ENCODE measurements around the gene SUSD1.
A peak's percentile ranks its signal among the peaks of the same experiment; 100 is the strongest.
"Not testable (repeated sequence)": the region's sequence is repeated elsewhere in the genome, so short reads cannot be mapped to it uniquely, and the experiment has no call there.

The SUSD1 gene

GRCh38 chr9:112174965-112175795 is at the start of gene SUSD1:
Gene SUSD1, minus strand, starts transcription at chr9:112175297. Its CDS starts 62 bp downstream, at chr9:112175235.
- peak; percentile 21 for DNase-seq (ENCODE audit: low read depth)

- DNase-seq (ENCODE audit: low read depth): no peak
Observed at GRCh38 chr9:112224401-112225289, 49.5 kb upstream of the SUSD1 start.

- DNase-seq (ENCODE audit: low read depth): no peak
Observed at GRCh38 chr9:112218908-112219307, 43.8 kb upstream of the SUSD1 start.

- no peak for DNase-seq (ENCODE audit: low read depth)
Observed at GRCh38 chr9:112212926-112213325, 37.8 kb upstream of the SUSD1 start.

GRCh38 chr9:112207451-112207850 is 32.4 kb upstream of the SUSD1 start:
- DNase-seq (ENCODE audit: low read depth): no peak

- no peak for DNase-seq (ENCODE audit: low read depth)
Observed at GRCh38 chr9:112203536-112203935, 28.4 kb upstream of the SUSD1 start.

- DNase-seq (ENCODE audit: low read depth): no peak
Observed at GRCh38 chr9:112200711-112201110, 25.6 kb upstream of the SUSD1 start.

GRCh38 chr9:112198646-112199045 is 23.5 kb upstream of the SUSD1 start:
- no peak for DNase-seq (ENCODE audit: low read depth)

GRCh38 chr9:112194969-112195431 is 19.9 kb upstream of the SUSD1 start:
- DNase-seq (ENCODE audit: low read depth): no peak

GRCh38 chr9:112193572-112194288 is 18.6 kb upstream of the SUSD1 start:
- DNase-seq (ENCODE audit: low read depth): no peak

GRCh38 chr9:112190320-112190719 is 15.2 kb upstream of the SUSD1 start:
- DNase-seq (ENCODE audit: low read depth): not testable (repeated sequence)

- DNase-seq (ENCODE audit: low read depth): no peak
Observed at GRCh38 chr9:112188884-112189283, 13.8 kb upstream of the SUSD1 start.

- no peak for DNase-seq (ENCODE audit: low read depth)
Observed at GRCh38 chr9:112187404-112187803, 12.3 kb upstream of the SUSD1 start.

- no peak for DNase-seq (ENCODE audit: low read depth)
Observed at GRCh38 chr9:112186695-112187094, 11.6 kb upstream of the SUSD1 start.

GRCh38 chr9:112184946-112185345 is 9.8 kb upstream of the SUSD1 start:
- no peak for DNase-seq (ENCODE audit: low read depth)

- no peak for DNase-seq (ENCODE audit: low read depth)
Observed at GRCh38 chr9:112184221-112184620, 9.1 kb upstream of the SUSD1 start.

GRCh38 chr9:112180387-112180881 is 5.3 kb upstream of the SUSD1 start:
- peak; percentile 38 for DNase-seq (ENCODE audit: low read depth)

- no peak for DNase-seq (ENCODE audit: low read depth)
Observed at GRCh38 chr9:112179816-112180215, 4.7 kb upstream of the SUSD1 start.

- DNase-seq (ENCODE audit: low read depth): no peak
Observed at GRCh38 chr9:112176524-112176923, 1.4 kb upstream of the SUSD1 start.

GRCh38 chr9:112175796-112176315 is 759 bp upstream of the SUSD1 start:
- no peak for DNase-seq (ENCODE audit: low read depth)

- DNase-seq (ENCODE audit: low read depth): peak; percentile 53
Observed at GRCh38 chr9:112174222-112174964, 704 bp downstream of the SUSD1 start.
